Neural progenitor cell (in vitro differentiated cells): ENCODE measurements around the gene HUNK.

ENCODE experiments used
- CTCF ChIP-seq: fragments of 200-600 bp; sonication (generic); IDR thresholded peaks from 2 replicates; pipeline ENCODE4 v1.5.1; 2017; ENCODE audit warnings: antibody characterized with exemption, mild to moderate bottlenecking
- EZH2 ChIP-seq: fragments of 200-600 bp; sonication (generic); IDR thresholded peaks from 2 replicates; pipeline ENCODE4 v1.6.1; 2017; ENCODE audit warnings: antibody characterized with exemption, mild to moderate bottlenecking, moderate library complexity
- EZH2phosphoT487 ChIP-seq: fragments of 200-600 bp; sonication (generic); IDR thresholded peaks from 2 replicates; pipeline ENCODE4 v1.6.1; 2017; ENCODE audit warnings: antibody characterized with exemption

DNA sequence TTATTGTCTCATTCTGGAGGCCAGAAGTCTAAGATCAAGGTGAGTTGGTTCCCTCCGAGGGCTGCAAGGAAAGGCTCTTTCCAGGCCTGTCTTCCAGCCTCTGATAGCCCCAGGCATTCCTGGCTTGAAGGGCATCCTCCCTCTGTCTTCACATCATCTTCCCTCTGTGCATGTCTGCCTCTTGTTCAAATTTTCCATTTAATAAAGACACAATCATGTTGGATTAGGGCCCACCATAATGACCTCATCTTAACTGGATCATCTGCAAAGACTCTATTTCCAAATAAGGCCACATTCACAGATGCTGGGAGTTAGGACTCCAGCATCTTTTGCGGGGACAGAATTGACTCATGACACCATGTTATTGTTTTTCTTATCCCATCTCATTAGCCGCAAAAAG, 24.5 kb downstream of the HUNK start:
- TF ChIP-seq EZH2phosphoT487 (no peak), CTCF (no peak), EZH2 (no peak)
